Esophagus squamous epithelium (tissue), 4 donors: ENCODE data around the gene ACCS.

ENCODE experiments used
- CTCF ChIP-seq, 6 experiments: fragments of 450-650 bp in 4 of 6; fragments of 200-600 bp in 2 of 6; sonication (generic) in 2 of 6; IDR thresholded peaks; one replicate each; pipeline ENCODE4 v1.5.1; 2016 to 2019; ENCODE audit warnings: antibody characterized with exemption in 6 of 6, mild to moderate bottlenecking in 4 of 6, moderate library complexity in 4 of 6
- POLR2A ChIP-seq, 4 donors: fragments of 450-650 bp; IDR thresholded peaks; one replicate each; pipeline ENCODE4 v1.6.1; 2017; ENCODE audit warnings: antibody characterized with exemption in 4 of 4, mild to moderate bottlenecking in 4 of 4, moderate library complexity in 3 of 4

DNA sequence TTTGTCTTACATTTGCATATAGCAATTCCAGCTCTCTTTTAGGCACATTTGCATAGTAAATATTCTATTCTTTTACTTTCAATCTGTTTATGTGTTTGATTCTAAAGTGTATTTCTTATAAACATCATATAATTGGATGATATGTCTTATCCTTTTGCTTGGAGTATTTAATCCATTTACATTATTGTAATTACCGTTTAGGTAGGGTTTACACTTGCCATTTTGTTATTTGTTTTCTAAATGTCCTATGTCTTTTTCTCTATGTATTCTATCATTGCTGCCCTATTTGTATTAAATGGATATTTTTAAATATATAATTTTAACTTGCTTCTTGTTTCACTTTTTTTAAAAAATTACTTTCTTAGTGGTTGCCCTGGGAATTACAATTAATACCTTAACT lies 41.1 kb upstream of the ACCS start:
- TF ChIP-seq CTCF (IDR thresholded peaks at IDR 0.05) (no peak), POLR2A (IDR thresholded peaks at IDR 0.05) (no peak)
